Muscle of back (tissue), 11 donors: Measurements from ENCODE around the gene GTF2F2. TPM values are rescaled to one million over a fixed set of nuclear protein-coding genes. Genes with fewer than 3 reads are reported as not detected.

Source experiments
- DNase-seq, 3 donors: peaks; one replicate each; pipeline versions ENCODE4 v3.0.0 to v3.0.0-alpha.2; 2013
- polyA plus RNA-seq, 10 donors: library from polyadenylated mRNA; unstranded; fragments of 120-200 nt; gene quantifications; one replicate each; pipeline ENCODE4 v1.2.1, GENCODE V29; 2013; ENCODE audit not compliant: insufficient read length in 10 of 10

GTF2F2 gene
- polyA plus RNA-seq, 10 donors: 17.0 to 21.1 (median 19.2) TPM

DNA sequence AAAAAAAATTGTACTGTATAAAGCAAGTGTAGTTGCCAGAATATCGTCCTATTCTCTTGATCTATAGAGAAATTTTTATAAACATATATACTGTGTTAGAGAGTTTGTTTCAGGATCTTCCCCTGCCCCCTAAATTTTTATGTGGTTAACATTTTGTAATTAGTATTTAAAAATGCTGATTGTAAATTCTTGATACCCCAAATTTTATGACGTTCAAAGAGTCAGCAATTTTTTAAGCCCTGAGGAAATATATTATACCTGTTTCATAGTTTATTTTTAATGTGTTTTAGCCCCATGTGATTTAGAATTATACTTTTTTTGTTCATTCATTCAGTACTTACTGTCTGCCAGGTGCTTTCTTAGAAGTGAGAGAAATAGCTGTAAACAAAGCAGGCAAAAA lies 87.8 kb downstream of the GTF2F2 start:
- no peak for DNase-seq

DNA sequence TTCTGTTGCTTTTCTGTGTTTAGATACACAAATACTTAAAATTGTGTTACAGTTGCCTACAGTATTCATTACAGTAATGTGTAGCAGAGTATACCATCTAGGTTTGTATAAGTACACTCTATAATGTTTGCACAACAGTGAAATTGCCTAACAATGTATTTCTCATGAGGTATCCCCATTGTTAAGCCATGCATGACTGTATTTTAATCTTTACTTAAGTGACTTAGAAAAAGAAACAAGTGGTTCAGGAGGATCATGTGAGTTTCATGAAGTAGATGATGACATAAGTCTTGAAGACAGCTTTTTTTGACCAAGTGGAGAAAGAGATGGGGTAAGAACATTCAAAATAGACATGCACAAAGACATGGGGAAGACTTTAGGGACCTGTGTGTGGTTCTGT lies 88.9 kb downstream of the GTF2F2 start:
- DNase-seq: no peak

DNA sequence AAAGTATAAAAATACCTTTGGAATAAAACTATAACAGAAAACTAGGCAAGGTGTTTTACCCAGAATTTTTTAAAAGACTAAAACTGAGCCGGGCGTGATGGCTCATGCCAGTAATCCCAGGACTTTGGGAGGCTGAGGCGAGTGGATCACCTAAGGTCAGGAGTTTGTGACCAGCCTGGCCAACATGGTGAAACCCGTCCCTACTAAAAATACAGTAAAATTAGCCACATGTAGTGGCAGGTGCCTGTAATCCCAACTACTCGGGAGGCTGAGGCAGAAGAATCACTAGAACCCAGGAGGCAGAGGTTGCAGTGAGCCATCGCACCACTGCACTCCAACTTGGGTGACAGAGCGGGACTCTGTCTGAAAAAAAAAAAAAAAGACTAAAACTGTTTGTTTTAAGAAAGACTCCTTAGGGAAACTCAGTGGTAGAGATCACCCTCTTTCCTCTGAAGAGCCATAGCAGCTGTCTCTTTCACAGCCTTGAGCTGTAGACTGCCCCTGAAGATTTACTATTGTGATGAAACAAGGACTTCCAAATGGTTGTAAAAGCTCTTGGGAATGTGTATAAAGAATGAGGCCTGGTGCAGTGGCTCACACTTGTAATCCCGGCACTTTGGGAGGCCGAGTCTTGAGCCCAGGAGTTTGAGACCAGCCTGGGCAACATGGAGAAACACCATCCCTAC lies 95.2 kb downstream of the GTF2F2 start:
- no peak for DNase-seq

DNA sequence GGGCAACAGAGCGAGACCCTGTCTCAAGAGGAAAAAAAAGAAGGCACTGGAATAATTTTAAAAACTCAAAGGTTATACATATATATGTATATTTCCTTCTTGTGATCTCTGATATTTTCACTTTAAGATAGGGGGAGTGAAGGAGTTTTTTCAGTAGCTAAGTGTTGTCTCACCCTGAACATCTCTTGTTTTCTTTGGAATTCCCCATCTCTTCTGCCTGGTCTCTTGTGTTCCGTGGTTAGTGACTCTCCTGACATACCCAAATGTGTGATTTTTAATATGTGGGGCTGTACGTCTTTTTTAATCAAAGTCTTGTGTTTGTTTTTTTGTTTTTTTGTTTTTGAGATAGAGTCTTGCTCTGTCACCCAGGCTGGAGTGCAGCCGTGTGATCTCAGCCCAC lies 95.9 kb downstream of the GTF2F2 start:
- no peak for DNase-seq

DNA sequence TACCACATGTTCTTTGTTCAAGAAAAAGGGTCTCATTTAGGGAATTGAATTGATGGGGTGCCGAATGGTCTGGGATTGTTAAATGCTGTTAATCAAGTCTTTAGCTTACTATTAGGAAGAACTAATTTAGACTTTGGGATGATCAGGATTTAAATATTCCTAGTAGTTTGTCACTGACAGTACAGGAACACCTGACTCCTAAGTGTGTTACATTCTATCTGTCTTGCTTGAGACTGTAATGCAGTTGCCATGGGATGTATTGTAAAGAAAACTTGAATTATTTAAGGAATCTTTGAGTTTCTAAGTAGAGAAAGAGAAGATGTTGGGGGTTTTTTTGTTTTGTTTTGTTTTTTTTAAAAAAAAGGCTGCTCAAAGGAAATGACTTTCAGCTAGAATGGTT lies 98.4 kb downstream of the GTF2F2 start:
- no peak for DNase-seq

DNA sequence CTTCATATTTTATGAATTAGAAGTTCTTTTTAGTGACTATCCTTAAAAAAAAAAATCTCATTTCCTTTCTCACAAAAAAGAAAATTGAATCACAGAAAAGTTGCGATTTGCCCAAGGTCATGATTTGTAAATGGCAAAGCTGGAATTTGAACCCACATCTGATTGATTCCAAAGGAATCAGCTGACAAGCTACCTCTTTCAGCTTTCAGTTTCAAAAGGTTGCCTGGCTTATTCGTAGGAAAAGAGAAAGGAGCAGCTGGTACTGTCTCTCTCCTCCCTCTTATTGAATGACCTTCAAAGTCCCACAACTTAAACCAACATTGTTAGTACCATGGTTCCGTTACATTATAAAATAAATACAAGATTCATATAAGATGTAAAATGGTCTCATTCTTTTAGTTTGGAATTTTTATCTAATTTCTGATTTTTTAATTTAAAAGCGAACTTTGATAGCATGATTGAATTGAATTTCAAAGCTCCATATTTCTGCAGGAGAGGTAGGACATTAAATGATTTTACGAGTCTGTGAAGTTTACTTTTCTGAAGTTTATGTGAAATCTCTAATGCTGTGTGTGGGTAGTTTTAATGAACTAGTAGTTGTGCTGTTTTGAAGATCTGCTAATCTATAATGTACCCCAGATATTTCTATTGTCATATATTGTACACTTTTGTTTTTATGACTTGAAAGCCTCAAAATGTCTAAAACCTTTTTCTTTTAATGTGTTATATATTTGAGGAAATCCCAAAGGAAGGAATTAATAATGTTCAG lies 99.0 kb downstream of the GTF2F2 start:
- no peak for DNase-seq

DNA sequence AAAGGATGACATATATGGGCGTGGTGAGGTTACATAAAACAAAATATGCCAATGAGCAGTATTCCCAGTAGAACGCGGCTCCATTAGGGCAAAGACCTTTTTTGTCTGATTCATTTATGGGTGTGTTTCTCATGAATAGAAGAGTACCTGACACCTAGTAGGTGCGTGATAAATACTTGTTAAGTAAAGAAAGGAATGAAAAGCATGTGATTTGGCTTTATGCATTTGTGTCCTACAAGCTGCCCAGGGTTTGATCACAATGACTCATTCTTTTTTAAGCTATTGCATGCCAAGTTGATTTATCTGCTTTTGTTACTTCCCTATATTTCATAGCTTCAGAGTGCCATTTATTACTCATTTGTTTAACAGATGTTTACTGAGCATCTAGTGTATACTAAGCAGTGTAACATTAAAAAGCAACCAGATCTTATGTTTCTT lies 99.6 kb downstream of the GTF2F2 start:
- no peak for DNase-seq

DNA sequence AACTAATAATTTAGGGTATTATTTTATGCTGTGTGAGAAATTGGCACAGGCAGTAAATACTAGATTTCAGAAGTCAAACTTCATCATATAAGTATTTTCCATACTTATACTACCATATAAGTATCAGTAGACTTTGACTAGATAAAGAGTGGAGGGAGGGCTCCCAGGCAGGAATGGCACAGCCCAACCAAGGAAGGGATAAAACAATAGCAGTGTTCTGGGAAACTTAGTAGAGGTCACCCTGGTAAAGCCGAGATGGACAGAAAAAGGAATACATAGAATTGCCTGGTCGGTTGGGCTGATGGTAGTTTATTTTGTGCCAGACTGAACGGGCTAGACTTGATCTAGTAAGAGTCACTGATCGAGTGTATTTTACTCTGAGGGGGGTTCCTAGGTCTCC lies 100.1 kb downstream of the GTF2F2 start:
- DNase-seq: no peak

DNA sequence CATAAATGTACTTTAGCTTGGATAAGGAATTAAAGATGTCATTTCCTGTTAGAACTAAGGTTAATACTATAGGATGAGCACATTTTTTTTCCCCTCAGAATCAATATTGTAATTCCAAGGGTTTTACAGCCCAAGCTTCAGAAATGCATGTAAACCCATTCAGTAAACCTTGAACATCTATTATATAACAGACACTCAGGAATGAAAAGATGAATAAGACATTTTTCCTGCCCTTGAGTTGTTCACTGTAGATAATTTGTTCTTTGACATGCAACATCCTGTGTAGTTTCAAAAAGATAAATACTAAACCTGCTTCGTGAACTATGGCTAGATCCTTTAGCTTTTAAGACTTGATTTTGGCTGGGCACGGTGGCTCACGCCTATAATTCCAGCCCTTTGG lies 102.2 kb downstream of the GTF2F2 start:
- no peak for DNase-seq

DNA sequence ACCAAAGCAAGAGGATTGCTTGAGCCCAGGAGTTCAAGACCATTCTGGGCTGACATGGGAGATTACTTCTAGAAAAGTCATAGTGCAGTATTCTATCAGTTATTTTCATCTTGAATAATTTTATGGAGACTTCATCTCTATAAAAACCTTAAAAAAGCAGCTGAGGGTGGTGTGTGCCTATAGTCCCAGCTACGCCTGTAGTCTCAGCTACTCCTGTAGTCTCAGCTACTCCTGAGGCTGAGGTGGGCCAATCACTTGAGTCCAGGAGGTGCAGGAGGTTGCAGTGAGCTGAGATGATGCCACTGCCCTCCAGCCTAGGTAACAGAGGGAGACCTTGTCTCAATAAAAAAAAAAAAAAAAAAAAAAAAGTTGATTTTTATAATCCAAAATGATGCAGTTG lies 102.6 kb downstream of the GTF2F2 start:
- DNase-seq: no peak

DNA sequence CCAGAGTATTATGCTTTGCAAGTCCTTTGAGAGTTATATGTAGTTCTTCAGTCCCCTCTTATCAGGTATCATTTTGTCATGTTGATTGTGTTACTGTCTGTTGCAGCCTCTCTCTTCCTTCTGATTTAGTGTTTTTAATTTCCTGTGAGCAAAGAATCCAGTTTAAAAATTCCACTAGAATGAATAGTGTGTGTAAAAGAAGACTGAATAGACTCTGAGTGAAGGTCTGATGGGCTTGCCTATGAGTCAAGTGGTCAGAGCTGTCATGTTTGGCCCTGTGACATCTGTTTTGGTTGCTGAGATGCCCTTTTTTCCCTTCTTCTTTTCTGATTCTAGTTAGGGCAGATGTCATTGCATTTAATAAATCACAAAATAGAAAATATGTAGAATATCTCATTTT lies 103.9 kb downstream of the GTF2F2 start:
- DNase-seq: no peak

DNA sequence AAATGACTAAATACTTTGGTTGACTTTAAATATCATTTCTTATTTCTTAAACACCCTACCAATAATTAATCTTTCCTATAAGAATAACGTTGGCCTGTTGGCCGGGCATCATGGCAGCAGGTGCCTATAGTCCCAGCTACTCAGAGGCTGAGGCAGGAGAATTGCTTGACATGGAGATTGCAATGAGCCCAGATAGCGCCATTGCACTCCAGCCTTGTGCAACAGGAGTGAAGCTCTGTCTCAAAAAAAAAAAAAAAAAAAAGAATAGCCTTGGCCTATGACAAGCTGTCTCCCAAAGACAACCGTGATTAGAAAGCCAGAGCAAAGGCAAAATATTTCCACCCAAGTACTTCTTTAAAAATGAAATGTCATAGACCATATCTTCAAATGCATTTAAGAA lies 105.1 kb downstream of the GTF2F2 start:
- no peak for DNase-seq

DNA sequence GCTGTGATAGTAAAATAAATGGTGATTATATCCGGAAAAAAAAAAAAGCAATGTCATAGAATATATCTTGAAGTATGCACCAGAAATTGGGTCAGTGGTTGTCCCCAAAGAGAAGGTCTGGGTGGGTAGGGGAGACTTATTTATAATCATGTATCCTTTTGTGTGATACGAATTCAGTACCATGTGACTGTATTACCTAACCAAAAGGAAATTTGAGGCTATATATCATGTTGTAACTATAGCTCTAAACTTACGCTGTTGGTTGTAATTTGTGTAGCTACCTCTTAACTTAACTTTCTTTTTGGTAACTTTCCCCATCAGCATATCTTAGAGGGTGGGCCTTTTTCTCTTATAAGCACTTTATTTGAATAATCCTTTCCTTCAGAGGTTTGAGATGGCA lies 105.7 kb downstream of the GTF2F2 start:
- no peak for DNase-seq

DNA sequence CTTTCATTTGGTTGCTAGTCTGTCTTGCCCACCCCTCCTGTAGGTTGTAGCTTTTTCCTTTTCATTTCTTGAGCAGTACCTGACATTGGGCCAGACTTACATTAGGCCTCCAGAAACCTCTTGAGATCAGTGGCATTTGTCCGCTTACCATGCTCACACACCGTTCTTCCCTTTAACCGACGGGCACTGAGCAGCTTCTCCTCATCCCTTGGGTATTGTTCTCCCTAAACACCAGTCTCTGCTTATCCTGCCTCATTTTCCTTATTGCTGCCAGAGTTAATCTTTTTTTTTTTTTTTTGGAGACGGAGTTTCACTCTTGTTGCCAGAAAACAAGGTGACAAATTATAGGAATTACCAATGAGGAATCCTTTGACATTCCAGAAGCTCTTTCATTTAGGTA lies 107.7 kb downstream of the GTF2F2 start:
- no peak for DNase-seq

DNA sequence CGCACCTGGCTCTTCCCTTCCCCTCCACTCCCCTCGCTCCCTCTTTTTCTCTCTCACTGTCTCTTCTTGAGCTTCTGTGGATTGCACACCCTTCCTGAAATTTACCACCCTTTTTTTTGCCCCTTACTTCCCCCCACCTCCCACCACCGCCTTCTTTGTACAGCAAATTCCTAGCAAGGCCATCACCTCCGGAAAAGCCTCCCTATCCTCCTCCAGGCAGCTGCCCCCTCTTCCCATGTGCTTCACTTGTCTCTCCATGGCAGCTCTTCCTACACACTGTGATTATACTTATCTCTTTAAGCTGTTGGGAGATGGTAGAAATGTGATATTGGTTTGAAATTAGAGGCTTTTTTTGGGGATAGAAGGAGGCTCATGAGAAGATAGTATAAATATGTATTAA lies 108.9 kb downstream of the GTF2F2 start:
- no peak for DNase-seq

DNA sequence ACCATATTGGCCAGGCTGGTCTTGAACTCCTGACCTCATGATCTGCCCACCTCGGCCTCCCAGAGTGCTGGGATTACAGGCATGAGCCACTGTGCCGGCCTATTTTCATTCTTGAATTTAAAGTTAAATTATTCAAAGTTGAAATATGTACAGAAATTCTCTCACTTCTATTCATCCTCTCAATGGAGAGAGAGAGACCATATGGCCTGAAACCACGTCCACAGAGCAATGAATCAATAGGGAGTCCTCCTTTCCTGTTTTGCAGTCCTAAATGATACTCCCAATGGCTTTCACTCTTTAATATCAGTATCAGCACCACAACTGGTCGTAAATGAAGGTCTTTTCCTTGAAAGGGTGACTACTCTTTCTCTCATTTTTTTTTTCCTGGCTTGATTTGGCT lies 111.0 kb downstream of the GTF2F2 start:
- no peak for DNase-seq

DNA sequence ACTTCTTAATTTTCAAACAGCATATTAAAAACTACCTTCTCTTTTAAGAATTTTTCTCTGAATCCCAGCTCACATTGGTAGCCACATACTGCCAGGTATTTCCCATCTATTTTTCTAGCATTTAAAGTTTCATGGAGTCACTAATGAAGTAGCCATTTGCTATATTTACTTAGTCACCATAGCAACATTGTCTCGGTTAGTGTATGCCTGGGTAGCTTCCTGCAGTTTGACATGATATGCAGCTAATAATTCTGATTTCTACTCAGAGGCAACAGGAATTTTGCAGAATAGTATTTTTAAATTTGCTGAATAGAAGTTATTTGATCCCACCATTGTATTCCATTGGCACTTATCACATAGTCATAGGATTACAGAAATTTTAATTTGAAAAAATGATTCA lies 111.4 kb downstream of the GTF2F2 start:
- DNase-seq: peak in 1 of 3 donors; percentile 32

DNA sequence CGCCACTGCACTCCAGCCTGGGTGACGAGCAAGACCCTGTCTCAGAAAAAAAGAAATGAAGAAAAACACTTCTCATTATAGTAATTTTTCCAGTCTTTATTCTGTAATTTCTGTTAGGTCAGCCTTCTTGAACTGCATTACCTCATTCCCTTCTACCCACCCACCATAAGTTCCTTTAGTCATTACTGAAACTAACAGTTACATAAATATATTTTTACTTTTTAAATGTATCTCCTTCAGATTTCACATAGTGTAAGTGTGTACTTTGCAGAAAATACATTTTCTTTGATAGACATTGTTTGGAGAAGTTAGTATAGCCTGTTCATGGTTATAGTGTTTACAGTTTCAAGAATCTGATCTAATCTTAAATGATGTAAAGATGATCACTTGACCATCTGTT lies 112.3 kb downstream of the GTF2F2 start:
- DNase-seq: no peak

DNA sequence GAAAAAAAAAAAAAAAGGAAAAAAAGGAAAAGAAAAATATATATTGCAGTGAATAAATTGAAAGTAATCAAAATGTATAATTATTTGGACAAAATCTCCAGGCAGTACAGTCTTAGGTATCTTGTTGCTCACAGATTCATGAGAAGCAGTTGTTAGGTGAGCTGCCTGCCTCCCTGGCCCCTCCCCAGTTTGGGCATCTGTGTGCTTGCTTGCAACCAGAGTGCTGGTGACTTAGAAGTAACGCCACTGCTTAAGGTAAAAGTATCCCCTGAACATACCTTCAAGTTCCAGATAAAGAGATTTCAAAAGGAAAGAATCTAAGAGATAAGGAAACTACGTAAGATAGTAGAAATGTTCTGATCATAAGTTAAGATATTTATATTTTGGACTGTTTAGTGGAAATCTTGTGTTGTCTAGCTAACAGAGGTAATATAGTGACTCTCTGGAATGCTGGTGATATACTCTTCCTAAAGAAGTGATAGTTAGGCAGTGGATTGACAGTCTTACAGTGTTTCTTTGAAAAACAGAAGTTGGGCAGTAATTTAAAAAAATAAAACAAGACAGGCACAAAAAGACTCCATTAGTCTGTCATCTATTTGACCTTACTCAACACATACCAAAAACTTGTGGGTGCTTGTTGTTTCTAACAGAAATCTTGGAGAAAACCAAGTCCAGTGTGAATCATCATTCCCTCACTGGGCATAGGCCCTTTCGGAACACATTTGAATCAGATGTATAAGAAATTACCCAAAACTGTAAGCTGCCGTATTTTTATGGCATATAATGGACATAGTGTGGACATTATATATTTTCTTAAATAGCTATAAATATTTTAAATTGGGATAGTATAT lies 118.9 kb downstream of the GTF2F2 start:
- no peak for DNase-seq

DNA sequence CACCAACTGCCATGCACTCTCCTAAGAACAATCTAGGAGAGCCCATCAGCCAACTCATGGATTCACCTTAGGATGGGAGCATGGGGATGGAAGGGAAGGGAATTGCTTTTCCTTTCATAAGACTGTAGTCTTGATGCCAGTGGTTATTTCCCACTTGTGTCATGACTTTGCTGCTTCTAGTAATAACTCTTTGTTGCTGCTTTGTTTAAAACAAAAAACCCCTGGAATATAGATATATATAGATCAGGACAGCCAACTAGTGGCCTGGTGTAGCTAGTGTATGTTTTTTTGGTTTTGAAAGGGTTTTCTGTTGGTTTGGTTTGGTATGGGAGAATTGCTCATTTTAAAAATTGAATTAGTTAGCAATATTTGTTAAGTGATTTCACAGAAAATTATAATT lies 119.8 kb downstream of the GTF2F2 start:
- DNase-seq: no peak

DNA sequence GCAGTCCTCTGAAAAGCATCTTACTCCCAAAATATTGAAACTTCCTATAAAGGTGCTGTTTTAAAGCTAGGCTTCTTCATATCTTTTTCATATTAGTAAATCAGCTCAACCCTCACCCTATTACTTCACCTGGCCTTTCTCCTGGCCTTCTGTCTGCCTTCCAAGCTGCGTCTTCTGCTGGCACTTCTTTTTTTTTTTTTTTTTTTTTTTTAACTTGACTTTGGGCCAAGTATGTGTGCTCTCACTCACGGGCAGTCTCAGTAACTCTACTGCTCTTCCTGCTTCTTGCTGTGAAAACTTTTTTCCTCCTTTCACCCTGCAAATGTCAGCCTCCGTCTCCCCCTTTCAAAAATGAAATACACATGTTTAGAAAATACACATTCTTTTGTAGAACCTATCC lies 121.8 kb downstream of the GTF2F2 start:
- peak in 2 of 3 donors; percentile 22 to 45 for DNase-seq

DNA sequence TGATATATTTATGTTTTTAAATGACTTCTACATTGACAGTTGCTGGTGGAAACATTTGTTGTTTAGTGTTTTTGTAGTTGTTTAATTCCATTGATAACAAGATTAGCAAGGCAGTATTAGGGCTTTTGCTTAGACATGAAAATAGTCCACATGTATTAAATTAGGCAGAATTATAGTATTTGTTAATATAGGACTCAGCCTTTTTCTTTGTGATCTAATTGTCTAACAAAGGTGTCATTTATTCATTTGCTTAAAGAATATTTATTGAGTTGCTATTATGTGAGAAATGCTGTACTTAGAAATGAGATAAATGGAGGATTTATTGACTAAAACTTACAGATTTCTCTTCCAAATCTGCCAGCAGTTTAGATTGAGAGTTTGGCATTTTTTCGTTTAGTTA lies 122.2 kb downstream of the GTF2F2 start:
- no peak for DNase-seq

DNA sequence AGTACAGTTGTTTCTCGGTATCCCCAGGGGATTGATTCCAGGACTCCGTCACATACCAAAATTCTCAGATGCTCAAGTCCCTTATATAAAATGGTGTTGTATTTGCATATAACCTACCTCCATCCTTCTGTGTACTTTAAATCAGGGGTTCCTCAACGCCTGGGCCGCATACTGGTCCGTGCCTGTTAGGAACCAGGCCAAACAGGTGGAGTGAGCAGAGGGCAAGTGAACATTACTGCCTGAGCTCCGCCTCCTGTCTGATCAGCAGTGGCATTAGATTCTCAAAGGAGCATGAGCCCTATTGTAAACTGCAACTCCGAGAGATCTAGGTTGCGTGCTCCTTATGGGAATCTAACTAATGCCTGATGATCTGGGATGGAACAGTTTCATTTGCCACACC lies 122.8 kb downstream of the GTF2F2 start:
- DNase-seq: no peak
